ENCODE results near the gene TMEM191C.
"Not testable (repeated sequence)": the region's sequence is repeated elsewhere in the genome, so short reads cannot be mapped to it uniquely, and the experiment has no call there.

DNA sequence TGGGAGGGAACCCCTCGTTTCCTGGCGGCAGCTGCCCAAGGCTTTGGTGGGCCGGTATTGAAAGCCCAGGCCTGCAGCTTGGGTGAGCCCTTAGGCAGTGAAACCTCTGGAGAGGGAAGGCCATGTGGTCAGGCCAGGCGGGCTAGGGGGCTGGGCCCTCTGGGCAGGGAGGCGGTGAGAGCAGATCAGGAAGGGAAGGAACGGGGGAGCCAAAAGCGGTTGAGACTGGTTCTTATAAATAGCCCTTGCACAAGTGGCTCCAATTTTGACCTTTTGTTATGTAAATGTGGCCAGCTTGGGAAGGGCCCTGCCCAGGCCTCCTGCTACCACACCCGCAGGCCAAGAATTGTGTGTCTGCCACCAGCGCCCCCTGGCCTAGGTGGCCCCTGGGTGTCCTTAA lies 25.1 kb upstream of the TMEM191C start:
- TF ChIP-seq, protein P1, sequence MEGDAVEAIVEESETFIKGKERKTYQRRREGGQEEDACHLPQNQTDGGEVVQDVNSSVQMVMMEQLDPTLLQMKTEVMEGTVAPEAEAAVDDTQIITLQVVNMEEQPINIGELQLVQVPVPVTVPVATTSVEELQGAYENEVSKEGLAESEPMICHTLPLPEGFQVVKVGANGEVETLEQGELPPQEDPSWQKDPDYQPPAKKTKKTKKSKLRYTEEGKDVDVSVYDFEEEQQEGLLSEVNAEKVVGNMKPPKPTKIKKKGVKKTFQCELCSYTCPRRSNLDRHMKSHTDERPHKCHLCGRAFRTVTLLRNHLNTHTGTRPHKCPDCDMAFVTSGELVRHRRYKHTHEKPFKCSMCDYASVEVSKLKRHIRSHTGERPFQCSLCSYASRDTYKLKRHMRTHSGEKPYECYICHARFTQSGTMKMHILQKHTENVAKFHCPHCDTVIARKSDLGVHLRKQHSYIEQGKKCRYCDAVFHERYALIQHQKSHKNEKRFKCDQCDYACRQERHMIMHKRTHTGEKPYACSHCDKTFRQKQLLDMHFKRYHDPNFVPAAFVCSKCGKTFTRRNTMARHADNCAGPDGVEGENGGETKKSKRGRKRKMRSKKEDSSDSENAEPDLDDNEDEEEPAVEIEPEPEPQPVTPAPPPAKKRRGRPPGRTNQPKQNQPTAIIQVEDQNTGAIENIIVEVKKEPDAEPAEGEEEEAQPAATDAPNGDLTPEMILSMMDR (IDR thresholded peaks at IDR 0.05), result not testable (repeated sequence)
- TF ChIP-seq POLR2AphosphoS5 (IDR thresholded peaks at IDR 0.05); POLR2A (IDR thresholded peaks at IDR 0.05; ENCODE audit: low read depth); EP300 (IDR thresholded peaks at IDR 0.05): not testable (repeated sequence)
